ACHN (cell line): ENCODE measurements around the gene GPAM.

Source experiments
- DNase-seq: peaks from one replicate; pipeline ENCODE4 v3.0.0-alpha.2; 2015
- in situ Hi-C: cut with HindIII; loops from 2 replicates; pipeline ENCODE4 v1.10.0; 2017; ENCODE audit warnings: low sequenced_read_pairs, low pct_ligation_motif_present, low pct_unique_long_range_greater_than_20kb

GPAM gene

DNA sequence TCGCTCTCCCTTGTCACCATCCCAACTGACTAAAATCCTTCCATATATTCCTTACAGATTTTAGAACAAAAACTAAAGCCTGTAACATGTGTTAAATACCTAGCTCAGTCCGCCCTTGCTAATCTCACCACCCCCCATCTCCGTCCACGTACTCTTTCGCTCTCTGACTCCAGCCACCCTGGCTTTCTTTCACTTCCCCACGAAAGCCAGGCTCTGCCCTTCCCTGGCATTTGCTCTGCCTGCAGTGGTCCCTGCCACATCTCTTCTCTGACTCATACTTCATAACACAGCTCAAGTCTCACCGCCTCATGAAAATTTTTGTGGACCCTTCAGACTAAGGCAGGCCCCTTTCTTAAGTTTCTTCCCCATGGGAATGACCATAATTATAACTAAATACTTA, 11.7 kb upstream of the GPAM start:
- DNase-seq = no peak
- in situ Hi-C loops = loop anchor here (25.0 kb wide), 1 partner anchor 117 kb away; no protein-coding TSS in a partner anchor

DNA sequence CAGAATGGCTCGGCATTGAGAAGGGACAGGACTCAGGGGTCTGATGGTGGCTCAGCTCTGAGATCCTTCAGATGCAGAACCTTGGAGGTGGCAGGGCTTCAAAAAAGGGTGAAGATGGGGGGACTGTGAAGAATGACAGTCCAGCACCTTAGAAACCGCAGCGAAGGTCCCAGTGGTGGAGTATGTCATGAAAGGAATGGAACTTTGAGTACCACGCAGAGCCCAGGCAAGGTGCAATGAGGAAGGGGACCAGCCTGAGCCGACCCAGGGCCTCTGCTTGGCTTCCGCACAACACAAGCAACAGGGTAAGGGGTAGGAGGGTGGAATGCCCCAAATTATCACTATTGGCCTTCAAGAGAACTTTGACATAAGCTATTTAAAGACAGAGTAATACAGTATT, 8.2 kb upstream of the GPAM start:
- no peak for DNase-seq
- in situ Hi-C loops = loop anchor here (25.0 kb wide), 1 partner anchor 121 kb away; no protein-coding TSS in a partner anchor

GRCh38 chr10:112191041-112191590, 7.6 kb upstream of the GPAM start:
- no peak for DNase-seq
- in situ Hi-C loops = loop anchor here (25.0 kb wide), 1 partner anchor 121 kb away; no protein-coding TSS in a partner anchor

DNA sequence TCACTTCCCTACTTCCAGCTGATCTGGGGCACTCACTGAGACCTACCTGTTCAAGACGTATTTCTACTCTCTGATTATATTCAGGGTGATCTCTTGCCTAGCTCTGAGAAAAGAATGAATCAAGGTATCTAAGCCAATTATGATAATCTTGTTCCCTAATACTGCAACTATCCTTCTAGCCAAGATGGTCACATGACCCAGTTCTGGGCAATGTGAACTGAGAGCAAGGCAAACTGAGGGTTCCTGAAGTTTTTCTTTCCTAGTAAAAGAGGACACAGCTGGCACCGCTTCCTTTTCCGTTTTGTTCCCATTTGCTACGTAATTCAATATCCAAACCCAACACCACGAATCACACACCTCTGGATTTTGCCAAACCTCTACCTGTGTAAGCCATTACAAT, 5.9 kb upstream of the GPAM start:
- in situ Hi-C loops = loop anchor here (25.0 kb wide), 1 partner anchor 123 kb away; no protein-coding TSS in a partner anchor
- DNase-seq = no peak

GRCh38 chr10:112187527-112187926, 4.0 kb upstream of the GPAM start:
- DNase-seq = no peak
- in situ Hi-C loops = loop anchor here (25.0 kb wide), 1 partner anchor 125 kb away; no protein-coding TSS in a partner anchor

DNA sequence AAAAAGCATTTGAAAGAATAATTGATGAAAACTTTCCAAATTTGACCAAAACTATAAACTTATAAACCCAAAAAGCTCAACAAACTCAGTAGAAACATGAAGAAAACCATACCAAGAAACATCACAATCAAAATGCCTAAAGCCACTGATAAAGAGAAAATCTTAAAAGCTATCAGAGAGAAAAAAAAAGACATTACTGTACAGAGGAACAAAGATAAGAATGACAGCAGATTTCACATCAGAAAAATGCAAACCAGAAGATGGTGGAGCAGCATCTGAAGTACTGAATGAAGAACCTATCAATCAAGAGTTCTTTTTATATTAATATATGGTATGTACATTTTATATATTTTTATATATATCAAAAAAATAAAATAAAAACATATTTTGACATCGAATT, 2.4 kb upstream of the GPAM start:
- in situ Hi-C loops = loop anchor here (25.0 kb wide), 1 partner anchor 126 kb away; no protein-coding TSS in a partner anchor
- DNase-seq = no peak

DNA sequence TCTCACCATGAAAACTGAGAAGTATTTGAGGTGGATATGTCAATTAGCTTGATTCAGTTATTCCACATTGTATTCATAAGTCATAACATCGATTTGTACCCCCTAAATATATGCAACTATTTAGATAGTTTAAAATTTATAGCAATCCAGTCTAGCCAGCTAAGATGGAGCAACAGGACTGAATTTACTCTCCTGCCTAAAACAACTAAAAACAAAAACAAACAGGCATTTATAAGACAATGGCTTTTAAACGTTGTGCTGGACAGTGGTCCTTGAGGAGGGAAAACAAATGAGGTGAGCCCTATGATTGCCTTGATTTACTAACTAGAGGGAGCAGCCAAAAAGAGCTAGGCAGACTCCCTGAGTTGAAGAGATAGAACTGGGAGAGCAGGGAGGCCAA, 814 bp upstream of the GPAM start:
- in situ Hi-C loops = loop anchor here (25.0 kb wide), 1 partner anchor 128 kb away; no protein-coding TSS in a partner anchor
- no peak for DNase-seq

DNA sequence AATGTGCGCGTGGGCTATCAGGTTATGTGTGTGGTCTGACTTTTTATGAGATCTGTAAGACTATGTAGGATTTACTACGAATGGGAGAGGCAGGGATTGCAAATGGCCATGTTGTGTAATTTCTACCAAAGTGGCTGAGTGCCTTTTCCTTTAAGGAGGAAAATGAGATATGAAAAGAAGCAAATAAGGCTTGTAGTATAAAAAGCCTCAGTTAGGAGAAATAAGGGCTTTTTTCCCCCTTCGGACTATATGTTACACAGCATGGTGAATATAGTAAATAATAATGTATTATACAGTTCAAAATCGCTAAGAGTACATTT, 447 bp upstream of the GPAM start:
- in situ Hi-C loops = loop anchor here (25.0 kb wide), 1 partner anchor 128 kb away; no protein-coding TSS in a partner anchor
- DNase-seq = no peak

- DNase-seq = no peak
- in situ Hi-C loops = loop anchor here (25.0 kb wide), 1 partner anchor 129 kb away; no protein-coding TSS in a partner anchor
Measured at GRCh38 chr10:112182784-112183328, 709 bp downstream of the GPAM start.

- in situ Hi-C loops = loop anchor here (25.0 kb wide), 1 partner anchor 135 kb away; no protein-coding TSS in a partner anchor
- no peak for DNase-seq
Measured at GRCh38 chr10:112177247-112177646, 6.3 kb downstream of the GPAM start.

- no peak for DNase-seq
- in situ Hi-C loops = loop anchor here (25.0 kb wide), 1 partner anchor 136 kb away; no protein-coding TSS in a partner anchor
Measured at GRCh38 chr10:112176543-112176942, 7.0 kb downstream of the GPAM start.

DNA sequence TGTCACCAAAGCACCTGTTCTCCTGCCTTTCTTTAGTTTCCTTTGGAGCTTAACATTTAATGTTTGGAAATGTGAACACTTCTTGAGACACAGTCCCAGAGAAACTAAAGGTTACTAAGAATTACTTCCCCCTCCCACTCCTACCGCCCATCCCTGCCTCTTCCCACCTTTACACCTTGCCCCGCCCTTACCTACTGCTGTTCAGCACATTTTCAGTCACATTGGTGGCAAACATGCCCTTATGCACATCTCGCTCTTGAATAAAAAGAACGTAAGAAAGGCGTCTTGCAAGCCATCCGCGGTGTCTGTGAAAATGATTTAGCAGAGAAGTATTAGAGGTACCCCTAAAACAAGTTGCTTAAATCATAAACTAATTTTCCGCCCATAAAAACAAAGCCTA, 8.2 kb downstream of the GPAM start:
- no peak for DNase-seq
- in situ Hi-C loops = loop anchor here (25.0 kb wide), 1 partner anchor 137 kb away; no protein-coding TSS in a partner anchor

- in situ Hi-C loops = no loop called here
- DNase-seq = no peak
Measured at GRCh38 chr10:112173206-112173605, 10.4 kb downstream of the GPAM start.

GRCh38 chr10:112168733-112169132, 14.8 kb downstream of the GPAM start:
- in situ Hi-C loops = no loop called here
- no peak for DNase-seq

DNA sequence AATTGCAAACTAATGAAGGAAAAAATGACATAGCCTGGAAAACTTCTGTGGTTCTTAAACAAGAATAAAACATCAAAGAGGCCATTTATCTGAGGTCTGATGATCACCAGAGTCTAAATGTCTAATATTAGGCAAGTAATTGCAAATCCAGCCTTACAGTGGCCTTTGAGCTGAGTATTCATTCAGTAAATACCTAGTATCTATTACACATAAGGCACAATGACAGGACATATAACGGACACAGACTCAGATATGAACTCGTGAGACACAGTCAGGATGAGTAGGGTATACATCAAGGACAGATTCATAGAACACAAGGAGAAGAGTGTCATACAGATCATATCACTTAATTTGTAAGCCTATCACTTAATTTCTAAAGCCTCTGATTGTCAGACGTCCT, 16.8 kb downstream of the GPAM start:
- no peak for DNase-seq
- in situ Hi-C loops = no loop called here

DNA sequence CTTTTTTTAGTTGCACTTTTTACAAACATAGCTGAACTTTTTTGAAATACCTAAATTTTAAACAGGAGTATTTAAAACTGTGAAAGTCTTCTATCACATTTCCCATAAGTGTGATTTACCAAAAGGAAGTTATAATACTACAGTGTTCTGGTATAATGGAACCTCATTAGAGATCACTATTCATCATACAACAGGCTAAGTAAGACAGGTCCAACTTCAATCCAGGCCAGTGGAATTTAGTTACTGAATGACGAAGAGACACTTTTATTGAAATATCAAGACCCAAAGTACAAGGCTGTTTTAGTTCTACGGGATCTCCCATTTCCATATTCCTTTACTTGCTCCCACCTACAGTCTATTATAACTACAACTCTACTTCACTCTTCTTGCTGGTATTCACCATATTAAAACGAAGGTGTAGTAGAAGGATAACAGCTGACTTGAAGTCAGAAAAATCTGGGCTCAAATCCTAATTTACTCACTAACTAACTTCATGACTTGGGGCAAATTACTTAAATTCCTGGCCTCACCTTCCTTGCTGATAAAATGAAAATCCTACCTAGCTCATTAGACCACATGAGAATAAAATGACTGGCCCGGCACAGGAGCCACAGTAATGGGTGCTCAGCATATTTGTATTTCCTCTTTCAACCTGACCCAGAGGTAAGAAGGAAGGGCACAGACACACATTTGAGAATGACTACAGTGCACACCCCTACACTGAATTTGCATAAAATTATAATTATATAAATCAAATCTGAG, 21.6 kb downstream of the GPAM start:
- in situ Hi-C loops = no loop called here
- DNase-seq = no peak

DNA sequence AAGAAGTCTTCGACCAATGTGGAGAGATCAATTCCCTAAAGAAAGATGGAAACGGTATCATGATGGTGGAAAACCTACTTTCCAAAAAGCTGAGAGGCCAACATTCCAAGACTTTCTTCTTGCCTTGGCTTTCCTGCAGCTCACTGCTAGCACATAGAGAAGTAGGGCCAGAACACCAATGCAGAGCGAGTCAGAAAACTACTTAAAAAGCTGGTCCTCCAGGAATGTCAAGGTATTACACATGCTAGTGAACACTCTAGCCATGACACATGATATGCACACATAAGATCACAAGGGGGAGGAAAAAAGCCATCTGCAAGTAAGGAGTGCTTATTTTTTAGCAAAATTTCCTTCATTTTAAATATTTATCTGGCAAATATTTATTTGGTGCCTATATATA, 22.7 kb downstream of the GPAM start:
- DNase-seq = no peak
- in situ Hi-C loops = no loop called here

DNA sequence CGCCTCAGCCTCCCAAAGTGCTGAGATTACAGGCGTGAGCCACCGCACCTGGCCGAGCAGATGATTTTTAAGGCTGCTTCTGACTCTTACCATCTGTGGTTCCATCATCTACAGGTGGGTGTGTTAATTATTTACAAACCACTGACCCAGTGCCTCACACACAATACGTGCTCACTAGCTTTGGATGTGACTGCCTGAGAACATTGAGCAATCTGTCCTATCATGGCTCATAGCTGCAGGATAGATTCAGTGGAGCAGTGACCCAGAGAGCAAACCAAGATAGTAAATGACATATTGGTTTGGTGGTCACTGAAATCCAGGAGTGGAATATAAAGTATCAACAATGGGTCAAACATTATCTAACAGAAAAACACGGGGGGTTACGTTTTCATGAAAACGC, 24.1 kb downstream of the GPAM start:
- DNase-seq = no peak
- in situ Hi-C loops = no loop called here

DNA sequence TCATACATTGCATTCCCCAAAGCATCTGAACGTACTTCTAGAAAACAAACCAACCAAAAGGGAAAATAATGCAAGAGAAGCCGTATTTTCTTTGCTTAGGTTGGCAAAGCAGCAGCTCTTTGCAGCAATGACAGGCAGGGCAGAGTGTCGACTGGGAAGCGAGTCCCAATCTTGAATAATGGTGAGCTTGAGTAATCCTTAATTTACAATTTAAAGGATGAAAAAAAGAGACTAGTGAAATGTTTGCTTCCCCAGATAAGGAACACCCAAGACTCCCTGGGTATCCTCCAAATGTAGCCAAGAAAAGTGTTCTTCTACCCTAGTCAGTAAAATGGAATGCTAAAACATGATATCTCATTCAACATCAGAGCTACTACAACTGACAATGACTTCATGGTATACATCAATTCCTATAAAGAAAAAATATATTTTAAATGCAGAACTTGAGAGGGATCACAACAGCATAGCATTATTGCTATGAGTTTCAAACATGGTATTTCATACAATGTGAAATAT, 32.0 kb downstream of the GPAM start:
- in situ Hi-C loops = no loop called here
- DNase-seq = no peak
